Effector CD8-positive, alpha-beta T cell (primary cell): ENCODE results near the gene CYP39A1.

Experiments
- DNase-seq: peaks from one replicate; lab custom pipeline; 2025; lab: John Stamatoyannopoulos, UW
- total RNA-seq, 4 experiments: gene quantifications; one replicate each; lab custom pipeline; 2026; lab: John Stamatoyannopoulos, UW

The CYP39A1 gene
- total RNA-seq, result 0 to 0.09 (median 0) reads per million in 4 experiments

DNA sequence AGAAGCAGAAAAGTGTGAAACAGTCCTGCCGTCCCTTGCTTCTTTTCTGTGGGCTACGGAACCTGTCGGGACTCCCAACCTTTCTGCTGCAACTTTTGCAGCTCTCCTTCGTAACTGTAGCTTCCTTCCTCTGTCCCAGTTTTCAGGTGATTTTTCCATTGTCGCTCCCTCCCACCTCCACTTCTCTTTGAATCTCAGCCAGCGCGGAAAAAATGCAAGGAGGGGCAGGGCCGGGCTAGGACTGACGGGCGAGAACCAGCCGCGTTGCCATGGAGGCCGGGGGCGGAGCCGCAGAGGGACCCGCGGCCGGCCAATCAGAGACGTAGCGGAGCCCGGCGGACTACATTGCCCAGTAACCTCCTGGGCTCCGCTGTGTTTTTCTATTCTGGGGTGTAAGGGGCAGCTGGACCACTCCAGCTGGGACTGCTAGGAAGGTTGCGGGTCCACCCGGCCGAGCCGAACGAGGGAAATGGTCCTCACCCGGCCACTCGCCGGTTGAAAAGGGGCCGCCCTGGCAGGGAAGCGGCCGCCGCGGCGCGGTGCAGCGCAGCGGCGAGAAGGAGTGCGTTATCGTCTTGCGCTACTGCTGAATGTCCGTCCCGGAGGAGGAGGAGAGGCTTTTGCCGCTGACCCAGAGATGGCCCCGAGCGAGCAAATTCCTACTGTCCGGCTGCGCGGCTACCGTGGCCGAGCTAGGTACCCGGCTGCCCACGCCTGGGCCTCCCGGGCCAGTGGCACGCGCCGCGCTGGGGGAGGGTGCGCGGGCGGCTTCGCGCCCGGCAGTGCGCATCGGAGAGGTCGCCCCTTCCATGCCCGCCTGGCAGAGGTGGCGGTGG is at the start of gene CYP39A1, which contains the start of gene SLC25A27:
Gene CYP39A1, minus strand, starts transcription at position 216 of the 836 bp plus-strand sequence. CDS start 236 bp downstream, outside the sequence.
Gene SLC25A27, plus strand, starts transcription at position 373 of the 836 bp plus-strand sequence. Its CDS starts 218 bp downstream, at position 591.
- DNase-seq, result peak; percentile 45

DNA sequence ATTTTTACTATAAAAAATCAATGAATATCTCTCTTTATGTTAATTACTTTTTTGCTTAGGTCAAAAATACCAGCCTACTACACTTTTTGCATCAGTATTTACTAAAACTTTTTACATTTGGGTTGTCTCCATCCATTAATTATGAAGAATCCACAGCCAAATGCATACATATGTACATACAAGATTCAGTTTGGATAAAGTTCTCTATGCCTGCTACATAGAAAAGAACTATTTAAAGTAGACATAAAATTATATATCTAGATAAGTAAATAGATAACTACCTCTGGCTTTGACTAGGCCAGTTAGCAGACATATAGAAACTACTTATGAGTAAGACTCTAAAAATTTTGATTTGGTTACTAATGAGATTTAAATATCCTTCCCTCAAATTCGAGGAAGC is 47.4 kb upstream of the CYP39A1 start:
- DNase-seq, result no peak

- DNase-seq, result no peak
Measured at GRCh38 chr6:46690911-46691451, 38.4 kb upstream of the CYP39A1 start.

DNA sequence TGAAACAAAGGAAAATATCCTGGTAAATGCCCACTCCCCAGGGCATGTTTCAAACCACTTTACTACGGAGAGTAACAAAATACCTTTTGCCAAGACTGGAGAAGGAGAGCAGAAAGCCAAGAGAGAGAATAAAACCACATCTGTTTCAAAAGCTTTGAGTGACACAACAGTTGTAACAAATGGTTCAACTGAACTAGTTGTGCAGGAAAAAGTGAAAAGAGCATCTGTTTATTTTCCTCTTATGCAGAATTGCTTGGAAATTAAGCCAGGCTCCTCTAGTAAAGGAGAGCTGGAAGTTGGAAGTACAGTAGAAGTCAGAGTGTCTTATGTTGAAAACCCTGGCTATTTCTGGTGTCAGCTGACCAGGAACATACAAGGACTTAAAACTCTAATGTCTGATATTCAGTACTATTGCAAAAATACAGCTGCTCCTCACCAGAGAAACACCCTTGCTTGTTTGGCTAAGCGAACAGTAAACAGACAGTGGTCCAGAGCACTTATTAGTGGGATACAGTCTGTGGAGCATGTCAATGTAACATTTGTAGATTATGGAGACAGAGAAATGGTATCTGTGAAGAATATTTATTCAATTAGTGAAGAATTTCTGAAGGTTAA is 37.6 kb upstream of the CYP39A1 start:
- DNase-seq, result no peak

GRCh38 chr6:46689657-46690056 is 37.0 kb upstream of the CYP39A1 start:
- DNase-seq, result no peak

- DNase-seq, result no peak
Measured at GRCh38 chr6:46688966-46689335, 36.3 kb upstream of the CYP39A1 start.

DNA sequence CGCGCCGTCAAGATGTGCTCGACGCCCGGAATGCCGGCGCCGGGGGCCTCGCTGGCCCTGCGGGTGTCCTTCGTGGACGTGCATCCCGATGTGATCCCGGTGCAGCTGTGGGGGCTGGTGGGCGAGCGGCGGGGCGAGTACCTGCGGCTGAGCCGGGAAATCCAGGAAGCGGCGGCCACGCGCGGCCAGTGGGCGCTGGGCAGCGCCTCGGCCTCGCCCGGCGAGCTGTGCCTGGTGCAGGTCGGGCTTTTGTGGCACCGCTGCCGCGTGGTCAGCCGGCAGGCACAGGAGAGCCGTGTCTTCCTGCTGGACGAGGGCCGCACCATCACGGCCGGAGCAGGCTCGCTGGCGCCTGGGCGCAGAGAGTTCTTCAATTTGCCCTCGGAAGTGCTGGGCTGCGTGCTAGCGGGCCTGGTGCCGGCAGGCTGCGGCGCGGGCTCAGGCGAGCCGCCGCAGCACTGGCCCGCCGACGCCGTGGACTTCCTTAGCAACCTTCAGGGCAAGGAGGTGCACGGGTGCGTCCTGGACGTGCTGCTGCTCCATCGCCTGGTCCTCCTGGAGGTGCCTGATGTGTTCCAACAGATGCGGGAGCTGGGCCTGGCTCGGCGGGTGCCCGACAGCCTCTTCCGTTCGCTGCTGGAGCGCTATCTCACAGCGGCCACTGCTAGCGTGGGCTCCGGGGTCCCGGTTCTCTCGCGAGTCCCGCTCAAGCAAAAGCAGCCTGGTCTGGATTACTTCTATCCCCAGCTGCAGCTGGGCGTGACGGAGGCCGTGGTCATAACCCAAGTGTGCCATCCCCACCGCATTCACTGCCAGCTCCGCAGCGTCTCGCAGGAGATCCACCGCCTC is 35.7 kb upstream of the CYP39A1 start:
- DNase-seq, result no peak

DNA sequence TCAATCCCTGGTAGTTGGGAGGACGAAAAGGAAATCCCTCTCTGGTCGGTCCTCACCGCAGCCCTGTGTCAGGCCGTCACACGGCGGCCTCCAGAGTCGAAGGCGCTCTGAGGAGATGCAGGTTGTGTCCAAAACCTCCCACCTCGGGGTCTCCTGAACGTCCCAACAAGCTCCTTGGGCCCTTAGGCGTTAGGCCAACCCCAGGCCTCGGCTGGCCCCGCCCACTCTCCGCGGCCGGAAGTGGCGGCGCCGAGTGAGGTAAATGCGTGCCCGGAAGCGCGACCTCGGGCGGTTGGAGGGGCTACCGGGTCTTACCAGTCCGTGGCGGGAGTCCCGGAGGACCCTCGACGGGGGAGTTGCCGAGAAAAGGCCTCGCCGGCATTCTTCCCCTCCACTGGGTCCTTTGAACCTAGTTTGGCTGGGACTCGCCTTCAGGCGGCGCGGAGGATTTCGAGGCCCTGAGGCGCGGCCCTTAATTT is 35.0 kb upstream of the CYP39A1 start, which contains the start of gene TDRD6:
Gene TDRD6, plus strand, starts transcription at position 267 of the 479 bp plus-strand sequence. CDS start 244 bp downstream, outside the sequence.
- DNase-seq, result no peak

GRCh38 chr6:46684771-46685170 is 32.2 kb upstream of the CYP39A1 start:
- no peak for DNase-seq

- no peak for DNase-seq
Measured at GRCh38 chr6:46677314-46677654, 24.7 kb upstream of the CYP39A1 start.

- no peak for DNase-seq
Measured at GRCh38 chr6:46676604-46677313, 24.1 kb upstream of the CYP39A1 start.

- no peak for DNase-seq
Measured at GRCh38 chr6:46674410-46674809, 21.8 kb upstream of the CYP39A1 start.

GRCh38 chr6:46667377-46667776 is 14.8 kb upstream of the CYP39A1 start:
- DNase-seq, result no peak

GRCh38 chr6:46661483-46661882 is 8.9 kb upstream of the CYP39A1 start:
- DNase-seq, result no peak

DNA sequence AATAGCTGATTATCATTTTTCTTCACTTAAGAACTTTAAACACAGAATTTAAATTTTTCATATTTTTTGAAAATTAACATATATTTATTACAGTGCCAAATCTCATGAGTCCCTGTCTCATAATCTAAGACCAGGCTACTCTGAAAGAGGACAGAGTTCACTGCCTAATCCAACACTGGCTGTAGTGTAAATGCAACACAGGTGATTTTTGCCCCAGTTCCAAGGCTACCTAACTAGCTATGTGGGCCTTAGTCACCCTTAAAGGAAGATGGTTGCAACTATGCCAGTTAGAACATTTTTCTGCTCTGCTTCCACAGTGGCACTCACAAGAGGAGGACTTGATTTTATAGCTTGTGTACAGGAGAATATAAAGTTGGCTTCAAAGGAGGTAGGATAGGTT is 5.0 kb upstream of the CYP39A1 start:
- DNase-seq, result no peak

GRCh38 chr6:46655803-46656202 is 3.2 kb upstream of the CYP39A1 start:
- no peak for DNase-seq

GRCh38 chr6:46653439-46654195 is 999 bp upstream of the CYP39A1 start:
- no peak for DNase-seq

DNA sequence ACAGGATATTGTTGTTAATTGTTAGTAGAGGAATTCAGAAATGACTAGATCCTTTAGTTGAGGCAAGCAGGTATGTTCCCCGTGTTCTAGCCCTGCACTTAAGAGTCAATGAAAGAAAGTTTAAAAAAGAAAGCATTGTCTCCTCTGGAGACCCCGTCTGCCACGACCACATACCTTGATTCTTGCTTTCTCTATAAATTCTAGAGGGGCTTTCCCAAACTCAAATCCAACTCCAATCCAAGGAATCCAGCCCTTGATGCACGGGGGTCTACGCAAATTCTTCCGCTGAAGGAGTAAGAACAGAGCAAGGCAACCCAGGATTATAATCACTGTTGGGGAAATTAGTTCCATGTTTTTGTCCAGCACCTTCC is 401 bp downstream of the CYP39A1 start:
- DNase-seq, result no peak

- DNase-seq, result no peak
Measured at GRCh38 chr6:46651816-46652215, 802 bp downstream of the CYP39A1 start.

DNA sequence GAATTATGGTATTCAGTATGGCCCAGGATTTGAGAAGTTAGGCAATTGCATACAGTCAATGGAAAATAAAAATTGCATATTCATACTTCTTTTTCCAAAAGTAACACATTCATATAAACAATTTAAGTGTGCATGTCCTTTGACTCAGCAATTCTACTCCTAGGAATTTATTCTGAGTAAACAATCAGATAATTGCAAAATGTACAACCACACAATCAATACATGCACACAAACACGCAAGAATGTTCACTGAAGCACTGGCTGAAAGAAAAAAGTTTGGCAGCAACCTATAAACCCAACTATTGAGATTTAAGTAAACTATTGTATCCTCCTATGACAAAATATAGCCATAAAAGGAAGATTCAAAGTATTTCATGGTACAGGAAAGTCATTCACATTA is 1.6 kb downstream of the CYP39A1 start:
- no peak for DNase-seq
